A549 (cell line): ENCODE data around the gene KDM8. TPM values are rescaled to one million over a fixed set of nuclear protein-coding genes. Genes with fewer than 3 reads are reported as not detected.

ENCODE experiments used
- ATAC-seq, 2 experiments: fragments of 200-7000 bp in 1 of 2; fragments of >200 bp in 1 of 2; cut with Nextera tagmentation in 1 of 2; cut with Tn5 transposase in 1 of 2; 3 replicates each; pipeline versions ENCODE4 v1.8.0 to v1.9.1; 2018 to 2020; ENCODE audit warnings: mild to moderate bottlenecking in 1 of 2, moderate library complexity in 1 of 2
- CTCF ChIA-PET: fragments of 300-600 bp; sonication (Branson Sonifier 250); formaldehyde crosslinking; extraction: SDS; loops from one replicate; lab custom pipeline; 2021; ENCODE audit warnings: antibody characterized with exemption, inconsistent platforms; lab: Yijun Ruan, JAX
- POLR2A ChIA-PET: fragments of 350-600 bp; formaldehyde crosslinking; extraction: SDS; loops from one replicate; lab custom pipeline; 2021; ENCODE audit warnings: antibody characterized with exemption, inconsistent platforms; lab: Yijun Ruan, JAX
- DNase-seq, 2 experiments: peaks; one replicate each; pipeline versions ENCODE4 v3.0.0 to v3.0.0-alpha.2; 2011 to 2016; ENCODE audit warnings: low read depth in 1 of 2, low spot score in 1 of 2
- FAIRE-seq: peaks from 2 replicates; lab custom pipeline; 2011; peaks lifted over from hg19 to GRCh38; lab: Jason Lieb, UNC
- H3K27ac ChIP-seq, 2 experiments: fragments of >200 bp; sonication (Bioruptor Twin); formaldehyde crosslinking; 3 replicates each; pipeline ENCODE4 v1.5.1; 2016 to 2017
- H3K4me1 ChIP-seq: fragments of >200 bp; sonication (Bioruptor Twin); formaldehyde crosslinking; 3 replicates; pipeline ENCODE4 v1.6.1; 2016
- H3K4me2 ChIP-seq: fragments of >200 bp; sonication (Bioruptor Twin); formaldehyde crosslinking; 3 replicates; pipeline ENCODE4 v1.6.1; 2016
- H3K4me3 ChIP-seq: fragments of >200 bp; sonication (Bioruptor Twin); formaldehyde crosslinking; 3 replicates; pipeline ENCODE4 v1.5.1; 2016
- H3K9me3 ChIP-seq: fragments of >200 bp; sonication (Bioruptor Twin); formaldehyde crosslinking; 3 replicates; pipeline ENCODE4 v1.6.1; 2016
- CBX2 ChIP-seq: fragments of 200-600 bp; sonication (generic); IDR thresholded peaks from 2 replicates; pipeline ENCODE4 v1.6.1; 2016; ENCODE audit warnings: low read depth, mild to moderate bottlenecking, borderline replicate concordance
- CBX8 ChIP-seq: fragments of 200-600 bp; sonication (generic); IDR thresholded peaks from 2 replicates; pipeline ENCODE4 v1.6.1; 2016
- CEBPB ChIP-seq, 2 experiments: fragments of >200 bp in 1 of 2; sonication (Bioruptor Twin) in 1 of 2; formaldehyde crosslinking in 1 of 2; IDR thresholded peaks; 2 replicates each; pipeline ENCODE4 v1.6.1; 2012 to 2016
- EP300 ChIP-seq, 2 experiments: fragments of >200 bp; sonication (Bioruptor Twin); formaldehyde crosslinking; IDR thresholded peaks; 2 replicates in 1 of 2; 3 replicates in 1 of 2; pipeline ENCODE4 v1.6.1; 2016 to 2017
- FOSB ChIP-seq: fragments of 250-450 bp; sonication (Bioruptor Pico); IDR thresholded peaks from 2 replicates; pipeline ENCODE4 v1.5.0; 2020; ENCODE audit warnings: mild to moderate bottlenecking, moderate library complexity
- FOSL2 ChIP-seq, 2 experiments: fragments of 450-650 bp in 1 of 2; fragments of >200 bp in 1 of 2; sonication (Bioruptor Twin) in 1 of 2; formaldehyde crosslinking; IDR thresholded peaks; 2 replicates each; pipeline versions ENCODE4 v1.5.0 to v1.6.1; 2016 to 2020; ENCODE audit warnings: mild to moderate bottlenecking in 1 of 2, moderate library complexity in 1 of 2
- GATA3 ChIP-seq: IDR thresholded peaks from 2 replicates; pipeline ENCODE4 v1.6.1; 2012; ENCODE audit warnings: borderline replicate concordance
- HOXB5 ChIP-seq: fragments of 250-450 bp; sonication (Bioruptor Pico); IDR thresholded peaks from 2 replicates; pipeline ENCODE4 v1.5.0; 2020; ENCODE audit warnings: mild to moderate bottlenecking, moderate library complexity
- MAFK ChIP-seq: fragments of 450-650 bp; IDR thresholded peaks from 2 replicates; pipeline ENCODE4 v1.6.1; 2014; ENCODE audit not compliant: partially characterized antibody
- MYC ChIP-seq: IDR thresholded peaks from 2 replicates; pipeline ENCODE4 v1.6.1; 2012; ENCODE audit warnings: mild to moderate bottlenecking, inconsistent platforms, low read length, improper control_type of control experiment, borderline replicate concordance
- NR3C1 ChIP-seq: fragments of >200 bp; sonication (Bioruptor Twin); formaldehyde crosslinking; IDR thresholded peaks from 3 replicates; pipeline ENCODE4 v1.6.1; 2017
- PHF8 ChIP-seq: fragments of 200-600 bp; sonication (generic); IDR thresholded peaks from 2 replicates; pipeline ENCODE4 v1.6.1; 2016; ENCODE audit warnings: low read depth, mild to moderate bottlenecking, antibody characterized with exemption, moderate library complexity, borderline replicate concordance
- POLR2A ChIP-seq: IDR thresholded peaks from 2 replicates; pipeline ENCODE4 v1.6.1; 2012; ENCODE audit warnings: mild to moderate bottlenecking, low read length
- RCOR1 ChIP-seq: fragments of 150-350 bp; IDR thresholded peaks from 2 replicates; pipeline ENCODE4 v1.6.1; 2014; ENCODE audit warnings: antibody characterized with exemption, low read length, low read depth
- ZC3H11A ChIP-seq: fragments of 450-650 bp; IDR thresholded peaks from 2 replicates; pipeline ENCODE4 v1.6.1; 2014; ENCODE audit warnings: antibody characterized with exemption, mild to moderate bottlenecking
- ZSCAN20 ChIP-seq: fragments of 250-450 bp; sonication (Bioruptor Pico); IDR thresholded peaks from 2 replicates; pipeline ENCODE4 v1.8.0; 2022; ENCODE audit warnings: mild to moderate bottlenecking, moderate library complexity
- WGBS: methylation state at CpG from one replicate; pipeline ENCODE4 v1.1.6; 2017; ENCODE audit errors: missing lambda C conversion rate; 5-methylcytosine and 5-hydroxymethylcytosine counted together
- polyA plus RNA-seq, 4 experiments: library from polyadenylated mRNA; depleted of rRNA in 3 of 4; stranded (reverse); fragments of >200 nt; fragmentation: RNase III in 1 of 4; extraction: RNeasy Plus Mini Kit Qiagen cat#74134 plus additional on column Dnase treatment in 1 of 4; gene quantifications; 2 replicates in 3 of 4; 3 replicates in 1 of 4; pipeline ENCODE4 v1.2.3, GENCODE V29; 2011 to 2017
- TF ChIP-seq, protein P1 (sequence below): IDR thresholded peaks from 2 replicates; pipeline ENCODE4 v1.6.1; 2012
- TF ChIP-seq, protein P2 (sequence below): IDR thresholded peaks from 2 replicates; pipeline ENCODE4 v1.6.1; 2012
- TF ChIP-seq, protein P3 (sequence below): IDR thresholded peaks from 2 replicates; pipeline ENCODE4 v1.6.1; 2012; ENCODE audit warnings: low read depth, borderline replicate concordance

KDM8 gene
- polyA plus RNA-seq, 2 of the 4 experiments (the other 2 are of a cell fraction): 1.6 to 2.3 TPM

DNA sequence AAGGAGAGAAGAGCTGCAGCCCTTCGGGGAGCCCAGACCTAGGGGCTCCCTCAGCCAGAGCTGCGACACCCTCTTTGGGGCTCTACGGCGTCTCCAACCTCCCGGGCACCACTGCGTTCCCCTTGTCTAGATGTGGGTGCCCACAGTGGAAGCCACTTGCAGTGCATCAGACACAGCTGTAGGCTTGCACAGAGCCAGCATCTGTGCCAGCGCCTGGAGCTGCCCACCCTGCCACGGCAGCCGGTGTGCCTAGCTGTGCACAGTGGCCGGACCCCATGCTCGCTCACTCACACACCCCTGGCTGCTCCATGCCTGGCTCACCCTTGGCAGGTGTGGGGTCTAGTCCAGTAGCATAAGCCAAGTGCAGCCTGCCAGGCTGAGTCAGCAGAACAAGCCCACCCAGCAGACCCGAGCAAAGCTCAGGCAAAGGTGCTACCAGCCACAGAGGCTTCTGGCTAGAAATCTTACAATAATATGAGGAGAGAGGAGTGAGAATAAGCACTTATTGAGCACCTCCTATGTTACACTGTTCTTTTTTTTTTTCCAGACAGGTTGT is 12.9 kb upstream of the KDM8 start:
- ATAC-seq (peak in 1 of 2 experiments; percentile 24; a peak in 2 of 6 replicates), FAIRE-seq (no peak), DNase-seq (no peak)
- H3K4me3 ChIP-seq: no peak overlapping the region
- H3K4me2 ChIP-seq: no peak overlapping the region
- CTCF ChIA-PET: interaction anchor here (0.7 to 2.3 kb wide), 7 partner anchors 11 to 177 kb away, joined by 3 to 12 read pairs (median 4); no protein-coding TSS in a partner anchor
- TF ChIP-seq MAFK: peak; percentile 47
- TF ChIP-seq RCOR1: no peak
- no peak for TF ChIP-seq ZSCAN20 (CRISPR knock-in tag)
- TF ChIP-seq, protein P1, sequence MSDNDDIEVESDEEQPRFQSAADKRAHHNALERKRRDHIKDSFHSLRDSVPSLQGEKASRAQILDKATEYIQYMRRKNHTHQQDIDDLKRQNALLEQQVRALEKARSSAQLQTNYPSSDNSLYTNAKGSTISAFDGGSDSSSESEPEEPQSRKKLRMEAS: no peak
- no peak for TF ChIP-seq HOXB5
- POLR2A ChIA-PET: interaction anchor here (2.0 kb wide), 1 partner anchor 14 kb away, joined by 8 read pairs; the partner anchor contains the start of gene KDM8
- no peaks in the 10 kb centered on the region for H3K9me3 ChIP-seq
- H3K4me1 ChIP-seq: no peaks in the 10 kb centered on the region
- WGBS: 80% methylated on average over 6 of the region's 12 CpGs
- H3K27ac ChIP-seq: no peak overlapping the region

DNA sequence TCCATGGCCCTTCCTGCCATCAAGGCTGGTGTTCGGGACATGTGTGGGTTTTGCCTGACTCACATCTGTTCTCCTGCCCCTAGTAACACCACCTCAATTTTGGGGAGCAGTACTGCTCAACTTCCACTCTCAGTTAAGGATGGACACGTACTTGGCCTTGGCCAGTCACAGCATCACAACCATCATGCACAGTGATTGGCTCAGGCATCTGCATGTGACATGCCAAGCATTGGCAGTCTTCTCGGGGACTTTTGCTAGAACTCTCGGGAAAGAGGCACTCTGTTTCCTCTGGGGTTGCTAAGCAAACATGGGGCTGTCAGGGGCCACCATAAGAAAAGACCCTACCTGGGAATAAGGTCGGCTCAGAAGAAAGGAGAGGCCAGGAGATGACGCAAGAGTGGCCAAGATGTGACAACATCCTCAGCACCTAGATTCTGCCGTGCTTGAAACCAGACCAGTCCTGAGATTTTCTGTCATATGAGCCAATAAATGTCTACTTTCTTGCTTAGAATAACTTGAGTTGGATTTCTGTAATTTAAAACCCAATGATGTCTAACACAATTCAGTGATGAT is 11.9 kb upstream of the KDM8 start:
- ChIA-PET CTCF (interaction anchor here (1.7 to 2.3 kb wide), 2 partner anchors 12 to 18 kb away, joined by 6 to 12 read pairs; no protein-coding TSS in a partner anchor), POLR2A (interaction anchor here (2.0 to 3.3 kb wide), 2 partner anchors 12 kb away, joined by 8 to 14 read pairs; partner anchors contain the start of gene KDM8)
- DNase-seq (no peak), FAIRE-seq (no peak), ATAC-seq (no peak)
- Histone ChIP-seq H3K4me1 (no peaks in the 10 kb centered on the region), H3K27ac (no peak overlapping the region), H3K4me3 (no peak overlapping the region), H3K4me2 (no peak overlapping the region), H3K9me3 (no peaks in the 10 kb centered on the region)
- 44% methylated on average over 7 of the region's 7 CpGs for WGBS
- TF ChIP-seq POLR2A (no peak), CEBPB (IDR thresholded peaks at IDR 0.05) (peak in 1 of 2 experiments; percentile 34; a peak in 2 of 4 replicates), FOSL2 (IDR thresholded peaks at IDR 0.05) (no peak), FOSL2 (CRISPR knock-in tag; IDR thresholded peaks at IDR 0.05) (no peak), FOSB (CRISPR knock-in tag) (no peak)

DNA sequence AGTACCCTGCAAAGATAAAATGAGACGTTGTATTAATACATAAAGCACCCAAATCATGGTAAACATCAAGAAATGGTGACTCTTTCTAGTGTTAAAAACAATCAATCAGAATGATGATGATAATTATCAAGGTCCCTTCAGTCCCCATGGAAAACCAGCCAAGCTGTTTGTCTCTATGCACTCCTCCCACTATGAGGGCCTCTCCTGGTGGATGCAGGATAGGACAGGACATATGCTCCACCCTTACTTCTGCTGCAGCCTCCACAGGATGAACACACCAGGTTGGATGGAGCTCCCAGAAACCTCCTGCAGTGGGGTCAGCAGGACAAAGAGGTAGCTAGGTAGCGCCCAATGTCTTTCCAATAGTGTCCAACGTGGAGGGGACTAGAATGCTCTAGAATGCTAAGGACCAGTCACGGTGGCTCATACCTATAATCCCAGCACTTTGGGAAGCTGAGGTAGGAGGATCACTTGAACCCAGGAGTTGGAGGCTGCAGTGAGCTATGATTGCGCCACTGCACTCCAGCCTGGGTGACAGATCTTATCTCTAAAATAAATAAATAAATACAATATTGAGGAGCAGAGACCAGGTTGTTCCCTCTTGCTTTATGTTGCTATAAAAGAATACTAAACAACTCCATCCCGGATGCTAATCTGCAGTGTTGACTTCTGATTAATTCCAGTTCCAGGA is 9.9 kb upstream of the KDM8 start:
- ChIA-PET CTCF (interaction anchor here (0.7 to 2.7 kb wide), 2 partner anchors 15 to 53 kb away, joined by 3 to 9 read pairs; no protein-coding TSS in a partner anchor), POLR2A (interaction anchor here (3.3 kb wide), 1 partner anchor 10 kb away, joined by 14 read pairs; the partner anchor contains the start of gene KDM8)
- no peak for FAIRE-seq
- TF ChIP-seq EP300 (IDR thresholded peaks at IDR 0.05) (no peak), FOSB (CRISPR knock-in tag) (no peak)
- Histone ChIP-seq H3K4me1 (no peaks in the 10 kb centered on the region), H3K4me2 (no peak overlapping the region), H3K27ac (no peak overlapping the region), H3K9me3 (no peaks in the 10 kb centered on the region), H3K4me3 (no peak overlapping the region)
- ATAC-seq: peak in 1 of 2 experiments; percentile 61; a peak in 2 of 6 replicates
- DNase-seq: no peak
- WGBS: 45% methylated on average over 6 of the region's 6 CpGs

DNA sequence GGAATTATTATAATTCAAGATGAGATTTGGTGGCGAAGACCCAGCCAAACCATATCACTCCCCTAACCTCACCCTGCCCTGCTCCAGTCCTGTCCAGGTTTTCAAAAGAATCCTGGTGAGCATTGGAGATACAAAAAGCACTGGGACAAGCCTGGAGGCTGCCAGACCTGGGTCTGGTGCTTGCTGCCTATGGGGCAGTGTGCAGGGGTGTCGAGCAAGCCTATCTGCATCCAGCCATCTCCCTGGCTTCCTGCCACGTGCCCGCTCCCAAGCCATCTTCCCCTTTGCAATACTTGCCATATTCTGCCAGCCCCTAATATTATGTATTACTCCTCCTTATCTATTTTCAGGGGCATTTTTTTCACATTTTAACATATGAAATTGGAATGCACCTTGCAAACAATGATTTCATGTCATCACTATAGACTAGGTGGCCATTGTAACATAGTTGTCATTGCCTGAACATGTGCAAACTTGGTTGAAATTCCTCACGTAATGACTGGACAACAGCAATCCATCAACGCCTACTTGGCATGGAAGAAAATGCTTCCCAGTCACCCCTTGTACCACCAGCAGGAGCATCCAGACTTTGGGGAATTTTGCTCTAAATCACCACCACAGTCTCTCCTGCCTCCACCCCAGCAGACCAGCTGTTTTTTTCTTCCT is 8.1 kb upstream of the KDM8 start:
- FAIRE-seq (no peak), ATAC-seq (no peak), DNase-seq (no peak)
- Histone ChIP-seq H3K4me3 (no peak overlapping the region), H3K27ac (no peak overlapping the region), H3K4me2 (no peak overlapping the region), H3K9me3 (no peaks in the 10 kb centered on the region), H3K4me1 (no peaks in the 10 kb centered on the region)
- TF ChIP-seq, protein P2, sequence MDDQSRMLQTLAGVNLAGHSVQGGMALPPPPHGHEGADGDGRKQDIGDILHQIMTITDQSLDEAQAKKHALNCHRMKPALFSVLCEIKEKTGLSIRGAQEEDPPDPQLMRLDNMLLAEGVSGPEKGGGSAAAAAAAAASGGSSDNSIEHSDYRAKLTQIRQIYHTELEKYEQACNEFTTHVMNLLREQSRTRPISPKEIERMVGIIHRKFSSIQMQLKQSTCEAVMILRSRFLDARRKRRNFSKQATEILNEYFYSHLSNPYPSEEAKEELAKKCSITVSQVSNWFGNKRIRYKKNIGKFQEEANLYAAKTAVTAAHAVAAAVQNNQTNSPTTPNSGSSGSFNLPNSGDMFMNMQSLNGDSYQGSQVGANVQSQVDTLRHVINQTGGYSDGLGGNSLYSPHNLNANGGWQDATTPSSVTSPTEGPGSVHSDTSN: no peak
- no peak for TF ChIP-seq PHF8
- no peak for TF ChIP-seq CBX2
- TF ChIP-seq GATA3: no peak
- TF ChIP-seq MYC: no peak
- TF ChIP-seq NR3C1: no peak
- TF ChIP-seq CBX8: no peak
- no peak for TF ChIP-seq ZC3H11A
- TF ChIP-seq, protein P3, sequence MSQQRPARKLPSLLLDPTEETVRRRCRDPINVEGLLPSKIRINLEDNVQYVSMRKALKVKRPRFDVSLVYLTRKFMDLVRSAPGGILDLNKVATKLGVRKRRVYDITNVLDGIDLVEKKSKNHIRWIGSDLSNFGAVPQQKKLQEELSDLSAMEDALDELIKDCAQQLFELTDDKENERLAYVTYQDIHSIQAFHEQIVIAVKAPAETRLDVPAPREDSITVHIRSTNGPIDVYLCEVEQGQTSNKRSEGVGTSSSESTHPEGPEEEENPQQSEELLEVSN: no peak
- ChIA-PET CTCF (interaction anchor here (0.7 to 1.8 kb wide), 4 partner anchors 10 to 173 kb away, joined by 3 to 5 read pairs (median 4); no protein-coding TSS in a partner anchor), POLR2A (interaction anchor here (1.2 to 3.3 kb wide), 2 partner anchors 8 kb away, joined by 3 to 14 read pairs; partner anchors contain the start of gene KDM8)
- WGBS: 37% methylated on average over 6 of the region's 6 CpGs
